Inflammatory macrophage treated with lipopolysaccharide for 1 hour (primary cell): Measurements from ENCODE around the gene DQX1.

Experiments
- DNase-seq, 2 donors: peaks; one replicate each; pipeline ENCODE4 v3.0.0-alpha.2; 2020 to 2022

The DQX1 gene

DNA sequence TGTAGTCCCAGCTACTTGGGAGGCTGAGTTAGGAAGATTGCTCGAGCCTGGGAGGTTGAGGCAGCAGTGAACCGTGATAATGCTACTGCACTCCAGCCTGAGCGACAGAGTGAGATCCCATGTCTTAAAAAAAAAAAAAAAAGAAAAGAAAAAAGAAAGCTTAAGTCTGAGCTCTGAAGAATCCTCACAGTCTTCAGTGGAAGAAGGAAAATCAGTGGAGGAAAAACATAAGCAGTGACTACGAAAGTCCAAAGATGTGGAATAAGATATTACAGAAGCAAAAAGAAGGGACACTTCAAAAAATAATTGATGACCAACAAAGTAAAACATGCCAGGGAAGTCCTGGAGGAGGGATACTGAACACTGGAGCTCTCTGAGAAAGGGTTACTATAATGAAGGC lies 15.8 kb downstream of the DQX1 start:
- DNase-seq = no peak

DNA sequence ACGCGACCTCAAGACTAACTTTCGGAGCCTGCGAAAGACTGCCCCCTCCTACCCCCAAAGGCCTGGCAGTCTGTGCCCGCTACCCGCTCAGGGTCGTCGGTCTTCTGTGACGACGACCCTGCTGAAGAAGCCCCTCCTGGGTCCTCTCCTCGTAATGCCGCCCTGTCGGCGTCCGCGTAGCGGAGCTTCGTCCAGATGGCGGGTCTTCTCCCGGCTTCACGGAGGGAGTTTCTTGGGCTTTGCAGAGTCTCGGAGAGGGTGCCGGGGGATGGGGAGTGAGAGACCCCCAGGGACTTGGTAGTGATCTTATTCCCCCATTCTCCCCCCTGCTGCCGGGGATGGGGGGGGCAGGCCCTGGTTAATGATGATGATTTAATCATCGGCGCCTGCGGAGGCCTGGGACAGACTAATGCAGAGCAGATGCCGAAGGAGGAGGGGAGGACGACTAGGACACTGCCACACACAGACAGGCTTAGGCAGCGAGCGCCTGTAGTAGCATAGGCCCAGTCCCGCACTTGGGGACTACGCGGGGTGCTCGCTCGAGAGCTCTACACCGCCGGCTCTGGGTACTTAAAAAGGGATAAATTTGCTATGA lies 18.0 kb downstream of the DQX1 start:
- no peak for DNase-seq

DNA sequence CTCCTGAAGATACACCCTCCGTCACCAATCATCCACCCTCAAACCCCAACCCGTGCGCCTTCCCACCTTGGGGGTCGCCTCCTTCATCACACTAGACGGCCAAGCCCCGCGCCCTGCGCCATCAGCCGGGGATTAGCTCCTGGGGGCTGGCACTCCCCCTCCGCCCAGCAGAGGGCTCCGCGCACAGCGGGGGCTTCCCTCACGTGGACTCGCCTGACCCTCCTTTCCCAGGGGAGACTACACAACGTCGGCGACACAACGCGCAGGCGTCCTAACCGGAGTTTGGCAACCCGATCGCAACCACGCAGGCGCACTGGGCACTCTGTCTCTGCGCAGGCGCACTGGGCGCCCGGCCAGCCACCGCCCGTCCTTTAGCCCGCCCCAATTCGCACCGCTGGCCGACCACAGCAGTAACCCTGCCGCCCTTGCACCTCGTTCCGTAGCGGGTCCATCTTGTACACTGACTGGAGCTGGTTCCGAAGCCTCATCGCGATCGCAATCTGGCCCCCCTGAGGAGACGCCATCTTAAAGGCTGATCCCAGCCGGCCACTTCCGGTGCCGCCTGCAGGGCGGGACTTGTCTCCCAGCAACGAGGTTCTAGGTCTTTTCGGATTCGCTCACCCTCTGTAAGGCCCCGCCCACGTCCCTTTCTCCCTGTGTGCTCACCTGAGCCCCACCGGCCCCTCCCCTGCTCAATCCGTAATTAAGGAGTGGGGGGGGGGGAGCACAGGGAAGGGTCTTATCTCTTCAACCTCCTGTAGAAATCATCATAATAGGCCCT lies 18.7 kb downstream of the DQX1 start, which contains the start of gene PCGF1:
Gene PCGF1 (minus strand): TSS at position 551 of the 781 bp plus-strand sequence. CDS start 27 bp downstream, at position 524.
- peak; percentile 96 to 99 for DNase-seq

DNA sequence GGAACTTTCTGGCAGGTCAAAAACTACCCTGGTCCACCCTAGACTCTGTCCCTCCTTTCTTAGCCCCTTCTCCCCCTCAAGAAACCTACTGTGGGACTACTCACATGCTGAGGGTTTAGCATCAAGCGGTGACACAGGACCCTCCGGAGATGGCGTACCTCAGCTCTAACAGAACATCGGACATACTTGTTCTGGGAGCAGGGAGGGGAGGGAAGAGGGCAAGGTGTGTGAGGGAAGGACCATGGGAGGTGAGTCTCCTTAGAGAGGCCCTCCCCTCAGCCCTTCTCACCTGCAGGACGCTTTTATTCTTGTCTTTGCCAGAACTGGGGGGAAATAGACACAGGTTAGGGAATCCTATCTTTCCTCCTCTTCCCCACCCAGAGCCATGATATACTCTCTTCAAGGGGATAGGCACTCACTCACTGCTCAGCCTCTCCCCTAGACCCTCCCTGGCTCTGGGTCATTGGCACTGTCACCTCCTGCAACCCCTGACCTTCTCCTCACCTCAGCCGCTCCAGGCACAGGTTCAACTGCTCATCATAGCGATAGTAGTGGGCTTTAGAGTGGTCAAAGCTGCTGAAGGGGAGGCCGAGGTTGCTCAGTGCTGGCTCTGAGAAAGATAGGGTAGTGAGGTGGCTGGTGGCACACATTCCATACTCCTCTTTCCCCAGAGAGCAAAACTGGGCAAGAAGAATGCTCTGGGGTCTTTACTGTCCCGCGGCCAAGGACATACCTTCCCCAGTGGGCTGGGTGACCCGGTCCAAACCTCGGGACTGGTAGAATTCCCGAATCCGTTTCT lies 20.4 kb downstream of the DQX1 start:
- DNase-seq = no peak

DNA sequence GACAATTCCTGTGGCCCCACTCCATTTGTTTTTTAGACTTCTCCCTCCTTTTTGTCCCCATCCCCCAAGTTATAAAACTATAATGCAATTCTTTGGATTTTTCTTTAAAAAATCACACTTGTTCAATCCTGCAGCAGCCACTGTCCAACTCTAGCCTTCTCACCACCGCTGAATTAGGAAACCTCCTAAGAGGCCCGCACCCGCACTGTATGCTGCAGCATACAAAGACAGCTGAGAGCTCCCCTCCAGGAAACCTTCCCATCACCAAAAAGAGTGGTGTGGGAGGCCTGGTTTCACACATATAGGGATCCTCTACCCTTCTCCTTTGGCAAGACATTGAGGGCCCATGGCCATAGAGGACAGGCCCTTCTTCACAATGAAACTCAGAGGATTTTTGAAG lies 21.4 kb downstream of the DQX1 start:
- DNase-seq = no peak

DNA sequence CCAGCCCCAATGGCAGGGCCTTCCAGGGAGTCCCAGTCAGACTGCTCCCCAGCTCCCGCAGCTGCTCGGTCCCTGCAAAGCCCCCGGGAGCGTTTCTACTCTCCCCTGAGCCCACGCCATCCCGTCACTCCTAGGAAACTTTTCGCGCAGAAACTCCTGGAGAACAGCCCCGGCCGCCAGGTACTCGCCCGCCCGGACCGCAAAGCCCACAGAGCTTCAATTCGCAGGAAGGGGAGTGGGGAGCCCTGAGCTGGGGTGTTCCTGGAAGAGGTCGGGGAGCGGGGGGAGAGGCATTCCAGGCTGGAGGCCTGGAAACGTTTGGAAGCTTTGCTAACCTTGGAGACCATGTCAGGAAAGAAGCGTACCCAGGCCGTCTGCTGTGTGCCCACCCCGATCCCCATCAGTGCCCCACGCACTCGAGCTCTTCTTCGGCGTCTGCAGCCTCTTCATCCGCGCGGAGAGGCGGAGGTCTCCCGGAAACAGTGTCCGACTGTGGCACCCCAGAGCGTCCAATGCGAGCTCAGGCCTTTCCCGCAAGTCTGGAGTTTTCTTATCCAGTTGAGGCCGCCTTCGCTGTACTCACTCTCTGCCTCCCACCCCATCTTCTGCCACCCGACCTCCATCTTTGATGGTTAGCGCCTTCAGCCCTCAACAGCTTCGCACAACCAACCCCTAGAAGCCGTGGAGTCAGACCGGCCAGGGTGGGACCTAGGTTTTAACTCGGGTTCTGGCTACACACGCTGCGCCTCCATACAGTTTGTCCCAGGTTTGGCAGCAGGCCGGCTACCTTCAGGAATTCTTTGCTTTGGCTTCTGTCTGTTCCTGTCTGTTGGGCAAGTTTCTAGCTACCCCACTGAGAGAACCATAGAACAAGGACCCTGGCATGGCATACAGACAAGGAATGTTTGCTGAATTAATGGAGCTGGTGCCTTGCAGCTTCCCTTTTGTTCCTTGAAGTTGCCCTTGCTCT lies 22.2 kb downstream of the DQX1 start:
- no peak for DNase-seq

DNA sequence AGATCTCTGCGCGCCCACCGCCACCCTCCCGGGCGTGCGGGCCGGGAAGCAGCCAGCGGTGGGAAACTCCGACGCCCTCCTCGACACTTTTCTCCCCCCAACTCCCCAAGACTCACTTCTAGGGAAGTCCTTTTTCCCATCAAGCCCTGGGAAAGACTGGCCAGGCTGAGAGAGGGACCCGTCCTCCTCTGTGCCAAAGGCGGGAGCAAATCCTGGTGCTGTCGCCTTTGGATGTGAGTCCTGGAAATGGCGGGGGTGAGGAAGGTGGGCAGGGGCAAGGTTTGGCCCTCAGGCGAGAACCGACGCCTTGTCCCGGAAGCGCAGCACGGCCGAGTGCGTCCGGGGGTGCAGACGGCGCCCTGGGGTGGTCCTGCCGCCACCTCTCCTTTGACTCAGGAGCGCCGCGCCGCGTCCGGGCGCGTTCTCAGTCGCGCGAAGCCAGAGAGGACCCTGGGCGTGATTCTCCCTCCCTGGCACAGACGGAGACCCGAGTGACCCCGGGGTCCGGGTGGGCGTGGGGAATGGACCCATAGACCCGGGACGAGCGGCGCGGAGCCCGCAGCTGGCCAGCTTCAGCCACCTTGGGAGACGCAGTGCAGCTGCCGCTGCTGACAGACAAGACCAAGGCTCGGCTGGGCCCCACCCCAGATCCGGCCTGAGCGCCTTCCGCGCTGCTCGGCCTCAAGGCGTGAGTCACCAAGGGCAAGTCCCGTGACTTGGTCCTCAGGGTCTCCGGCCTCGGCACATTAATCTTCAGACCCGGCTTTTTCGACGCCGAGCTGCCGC lies 23.1 kb downstream of the DQX1 start:
- DNase-seq = peak; percentile 67 to 70

DNA sequence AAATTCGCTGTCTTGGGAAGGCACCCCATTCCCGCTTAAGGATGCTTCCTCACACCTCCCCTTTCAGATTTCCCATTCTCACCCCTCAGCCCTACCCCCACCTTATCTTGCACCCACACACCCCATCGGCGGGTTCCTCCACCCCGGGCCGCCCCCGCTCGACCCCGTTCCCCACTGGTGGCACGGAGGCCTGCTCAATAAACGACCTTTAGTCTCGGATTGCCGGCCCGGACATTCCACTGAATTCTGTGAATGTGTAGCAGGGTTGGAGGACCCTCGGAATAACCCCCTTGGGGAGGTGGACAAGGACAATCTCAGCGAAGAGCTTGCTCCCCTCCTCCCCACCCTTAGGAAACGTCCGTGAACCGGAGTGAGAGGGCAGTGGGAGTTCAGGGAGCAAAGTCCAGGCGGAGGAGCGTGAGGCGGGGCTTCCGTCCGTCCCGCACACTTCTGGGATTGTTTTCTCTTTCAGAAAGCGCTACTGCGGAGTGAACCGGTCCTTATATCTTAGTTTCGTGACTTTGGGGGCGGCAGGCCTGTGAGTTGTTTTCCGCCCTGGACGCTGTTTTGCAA lies 23.8 kb downstream of the DQX1 start:
- no peak for DNase-seq

DNA sequence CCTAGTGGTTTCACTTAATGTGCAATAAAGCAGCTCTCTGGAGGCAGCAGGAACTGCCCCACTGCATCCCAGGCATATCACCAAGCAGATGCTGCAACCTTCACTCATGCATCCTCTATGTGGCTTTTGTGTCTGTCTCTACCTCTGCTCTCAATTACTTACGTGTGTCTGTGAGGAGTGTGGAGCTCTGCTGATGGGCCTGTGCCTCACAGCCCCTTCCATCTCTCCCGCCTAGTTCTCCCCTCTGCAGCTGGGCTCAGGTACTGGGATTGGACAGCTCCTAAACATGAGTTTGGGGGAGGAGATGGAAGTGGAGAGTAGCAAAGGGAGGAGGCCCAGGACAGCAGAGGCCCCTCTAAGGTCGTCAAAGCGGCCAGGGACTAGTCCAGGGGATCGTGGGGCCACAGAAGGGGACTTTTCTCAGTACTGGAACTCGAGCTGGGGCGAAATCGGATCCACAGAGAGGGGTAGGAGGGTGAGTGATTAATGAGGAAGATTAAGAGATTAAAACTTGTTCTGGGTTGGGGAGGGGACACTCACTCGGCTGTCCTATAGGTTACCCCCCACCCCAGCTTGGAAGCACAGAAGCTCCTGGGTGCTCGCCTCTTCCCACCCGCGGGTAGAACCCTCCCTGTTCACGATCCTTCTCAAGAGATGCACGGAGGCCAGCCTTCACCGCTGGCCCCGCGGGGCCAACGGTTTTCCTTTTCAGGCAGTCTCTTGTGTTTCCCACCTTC lies 24.5 kb downstream of the DQX1 start:
- no peak for DNase-seq

DNA sequence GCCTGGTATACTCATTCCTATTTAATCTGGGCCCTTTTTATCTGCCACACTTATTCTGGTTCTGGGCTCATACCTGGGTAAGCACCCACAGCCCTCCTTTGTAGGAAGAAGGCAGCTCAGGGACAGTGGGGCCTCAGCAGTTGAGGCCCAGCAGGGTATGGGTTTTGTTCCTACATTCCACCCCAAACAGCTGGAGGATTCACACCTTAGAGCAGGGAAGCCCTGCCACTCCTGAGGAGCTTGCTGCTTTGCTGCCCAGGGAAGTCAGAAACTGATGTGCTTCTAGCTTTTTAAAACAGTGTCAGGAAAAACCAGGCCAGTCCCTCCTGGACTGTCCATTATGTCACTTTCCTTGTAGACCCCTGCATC lies 25.5 kb downstream of the DQX1 start:
- DNase-seq = no peak

DNA sequence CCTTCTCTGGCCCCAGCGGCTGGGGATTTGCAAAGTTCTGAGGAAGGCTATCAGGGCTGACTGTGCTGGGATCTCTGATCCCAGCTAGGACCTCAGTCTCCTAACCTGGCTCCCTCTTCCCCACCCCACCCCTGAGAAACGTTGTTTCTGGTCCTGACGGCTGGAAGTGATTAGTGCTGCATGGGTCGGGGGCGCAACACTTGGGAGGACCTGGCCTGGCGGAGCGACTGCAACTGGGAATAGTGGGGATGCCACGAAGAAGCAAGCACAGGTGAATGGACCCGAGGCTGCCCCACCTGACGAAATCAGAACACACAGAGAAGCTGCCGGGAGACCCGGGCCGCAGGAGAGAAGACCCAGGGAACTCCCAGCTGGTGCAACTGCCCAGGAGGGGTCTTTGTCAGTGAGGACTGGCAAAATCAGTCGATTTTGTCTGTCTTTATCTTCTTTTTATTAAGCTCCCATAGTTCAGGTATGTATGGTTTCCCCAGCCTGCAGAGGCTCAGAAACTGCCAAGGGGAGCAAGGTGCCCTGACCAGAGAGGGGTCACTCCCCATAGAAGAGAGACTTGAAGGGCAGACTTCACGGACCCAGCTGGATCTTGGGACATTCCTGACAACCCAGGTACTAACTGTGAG lies 26.0 kb downstream of the DQX1 start:
- DNase-seq = no peak

DNA sequence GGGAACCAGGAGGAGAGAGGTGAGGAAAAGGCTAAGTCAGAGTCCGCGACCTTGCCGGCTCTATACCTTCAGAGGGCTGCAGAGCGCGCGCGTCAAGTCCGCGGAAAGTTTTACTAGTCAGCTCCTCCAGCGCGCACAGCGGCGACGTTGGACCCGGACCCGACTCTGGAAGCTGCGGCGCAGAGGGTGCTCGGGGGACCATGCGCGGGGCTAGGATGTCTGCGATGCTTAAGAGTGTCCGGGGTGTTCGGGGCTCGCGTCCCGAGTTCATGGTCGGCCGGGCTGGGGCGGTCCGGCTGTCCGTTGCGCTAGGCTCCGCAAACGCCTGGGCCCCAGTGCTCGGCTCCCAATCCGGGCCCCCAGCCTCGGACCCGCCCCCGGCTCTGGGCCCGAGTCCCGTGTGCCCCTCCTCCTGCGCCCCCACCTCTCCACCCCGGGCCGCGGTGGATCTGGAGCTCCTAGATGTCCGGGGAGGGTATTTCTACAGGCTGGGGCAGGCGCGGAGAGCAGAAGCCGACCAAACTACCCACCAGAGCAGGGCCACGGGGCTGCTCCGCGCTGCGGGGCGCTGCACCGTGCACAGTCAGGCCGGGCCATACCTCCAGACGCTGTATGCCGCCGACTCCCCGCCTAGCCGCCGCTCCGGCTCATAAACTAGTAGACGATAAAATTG lies 26.6 kb downstream of the DQX1 start, which contains the start of gene LBX2:
Gene LBX2 (minus strand): TSS at position 337 of the 673 bp plus-strand sequence. CDS start 66 bp downstream, at position 271.
- DNase-seq = no peak

DNA sequence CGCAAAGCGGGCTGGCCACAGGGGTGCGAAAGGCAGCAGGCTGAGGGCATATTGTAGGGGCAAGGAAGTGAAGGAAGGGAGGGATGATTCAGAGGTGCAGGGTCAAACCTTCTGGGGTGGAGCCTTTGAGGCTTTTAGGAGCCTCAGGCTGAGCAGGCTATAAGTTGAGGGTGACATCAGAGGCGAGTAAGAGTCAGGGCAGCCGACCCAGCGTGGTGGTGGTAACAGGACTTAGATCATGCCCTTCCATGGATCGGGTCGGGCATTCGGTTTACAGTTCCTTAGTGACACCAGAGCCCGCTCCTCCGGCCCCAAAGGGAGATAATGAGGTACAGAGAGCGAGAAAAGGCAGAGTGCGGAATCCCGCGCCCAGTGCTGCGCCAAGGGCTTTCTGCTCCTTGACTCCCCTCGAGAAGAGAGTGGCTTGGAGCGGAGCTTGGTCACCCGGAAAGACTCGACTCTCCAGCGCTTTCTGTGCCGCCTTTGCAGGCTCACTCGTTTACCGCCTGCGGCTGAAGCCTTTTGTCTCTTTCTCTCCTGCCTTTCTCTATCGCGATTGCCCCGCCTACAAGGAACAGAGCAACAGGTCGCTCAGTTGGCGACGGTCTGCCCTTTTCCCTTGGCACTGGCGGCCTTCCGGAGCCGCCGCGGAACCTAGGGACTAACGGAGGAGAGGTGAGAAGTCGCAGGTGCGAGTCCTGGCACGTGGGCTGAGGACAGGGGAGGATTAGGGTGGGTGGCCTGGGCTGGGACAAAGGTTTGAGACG lies 27.3 kb downstream of the DQX1 start:
- peak in 1 of 2 donors; percentile 45 for DNase-seq

DNA sequence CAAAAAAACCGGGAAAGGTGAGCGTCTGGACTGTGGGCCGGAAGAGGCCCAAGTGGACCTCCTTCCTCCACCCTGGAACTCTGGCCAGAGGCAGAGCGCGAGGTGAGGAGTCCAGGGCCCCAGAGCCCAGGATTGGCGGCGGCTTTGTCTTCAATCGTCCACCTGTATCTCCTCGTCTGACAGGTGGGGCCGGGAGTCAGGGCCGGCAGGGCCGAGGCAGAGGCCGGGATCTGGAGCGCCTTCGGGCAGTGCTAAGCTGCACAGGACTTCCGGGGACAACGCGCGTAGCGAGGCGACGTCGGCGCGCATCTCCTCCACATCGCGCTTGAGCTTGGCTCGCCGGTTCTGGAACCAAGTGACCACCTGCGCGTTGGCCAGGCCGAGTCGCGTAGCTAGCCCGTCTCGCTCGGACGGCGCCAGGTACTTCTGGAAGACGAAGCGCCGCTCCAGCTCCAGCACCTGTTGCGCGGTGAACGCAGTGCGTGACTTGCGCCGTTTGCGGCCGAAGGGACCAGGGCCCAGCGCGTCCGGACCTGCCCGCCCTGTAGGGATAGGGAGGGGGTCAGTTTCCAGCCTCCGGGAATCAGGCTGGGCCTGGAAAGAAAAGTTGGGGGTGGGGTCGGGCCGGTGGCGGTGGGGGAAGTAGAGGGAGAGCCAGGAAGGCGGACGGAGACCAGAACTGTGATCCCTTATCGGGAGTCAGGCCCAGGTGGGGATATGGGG lies 28.1 kb downstream of the DQX1 start:
- no peak for DNase-seq

DNA sequence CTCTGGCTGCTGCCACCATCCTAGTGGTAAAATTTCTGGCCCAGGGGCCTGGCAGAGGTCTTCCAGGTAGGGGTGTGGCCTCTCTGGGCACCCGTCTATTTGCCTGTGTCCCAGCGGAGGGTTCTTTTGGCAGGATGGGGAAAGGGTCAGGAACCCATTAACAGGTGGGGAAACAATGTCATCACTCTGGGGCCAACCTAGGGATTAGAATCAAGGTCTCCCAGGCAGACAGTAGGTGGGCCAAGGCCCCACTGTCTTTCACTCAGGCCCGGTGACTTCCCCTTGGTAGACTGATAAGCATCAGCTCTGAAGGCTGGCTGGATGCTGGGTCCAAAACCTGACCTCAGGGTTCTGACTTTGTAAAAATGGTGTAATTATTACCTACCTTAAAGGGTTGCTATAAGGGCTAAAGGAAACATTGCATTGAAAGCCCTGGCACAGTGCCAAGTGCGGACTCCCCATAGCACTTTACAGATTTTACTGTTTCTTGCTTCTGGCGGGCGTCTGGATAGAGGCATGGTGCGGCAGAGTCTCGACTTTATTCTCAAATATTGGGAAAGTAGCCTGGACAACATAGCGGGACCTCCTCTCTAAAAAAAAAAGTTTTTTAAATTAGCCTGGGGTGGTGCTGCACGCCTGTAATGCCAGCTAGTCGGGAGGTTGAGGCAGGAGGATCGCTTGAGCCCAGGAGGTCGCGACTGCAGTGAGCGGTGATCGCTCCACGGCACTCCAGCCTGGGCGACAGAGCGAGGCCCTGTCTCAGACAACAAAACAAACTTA lies 28.8 kb downstream of the DQX1 start:
- DNase-seq = no peak

DNA sequence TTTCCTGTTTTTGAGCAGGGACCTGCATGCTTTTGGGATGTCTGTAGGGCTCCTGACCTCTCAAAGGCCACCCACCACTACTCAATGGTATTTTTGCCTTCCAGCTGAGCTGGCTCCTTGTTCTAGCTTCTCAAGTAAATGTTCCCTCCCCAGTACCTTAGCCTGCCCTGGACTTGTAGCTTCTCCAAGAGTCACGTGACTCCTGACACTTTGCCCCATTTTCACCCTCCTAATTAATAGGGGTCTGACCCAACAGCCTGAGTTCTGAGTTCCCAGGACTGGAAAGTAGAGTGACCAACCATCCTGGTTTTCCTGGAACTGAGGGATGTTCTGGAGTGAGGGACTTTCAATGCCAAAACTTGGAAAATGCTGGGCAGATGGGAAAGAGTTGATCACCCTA lies 30.6 kb downstream of the DQX1 start:
- DNase-seq = no peak

DNA sequence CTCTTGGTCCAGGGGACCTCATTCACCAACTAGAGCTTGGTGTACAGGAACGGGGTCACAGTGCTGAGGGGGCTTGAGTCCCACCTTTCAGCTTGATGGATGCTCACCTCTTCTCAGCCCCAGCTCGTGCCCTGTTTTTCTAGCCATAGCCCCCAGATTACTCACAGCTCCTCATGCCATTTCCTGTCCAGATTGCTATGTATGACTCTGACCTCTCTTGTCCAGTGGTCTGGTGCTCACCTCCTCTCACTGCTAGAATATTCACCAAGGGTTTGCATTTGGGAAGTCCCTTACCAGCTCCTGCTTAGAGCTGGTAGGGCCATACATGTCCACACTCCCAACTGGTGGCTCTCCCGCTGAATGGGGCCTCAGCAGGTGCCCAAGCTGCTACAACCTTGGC lies 32.5 kb downstream of the DQX1 start:
- no peak for DNase-seq
